K562 (cell line): ENCODE results near the gene HOXA1.

Experiments used
- ADNP ChIP-seq: fragments of 200-800 bp; sonication (Bioruptor generic); IDR thresholded peaks from 2 replicates; pipeline ENCODE4 v1.6.1; 2016; ENCODE audit warnings: missing genetic modification characterization, missing compliant biosample characterization
- ATF7 ChIP-seq: fragments of 450-650 bp; IDR thresholded peaks from 2 replicates; pipeline ENCODE4 v1.7.1; 2014; ENCODE audit warnings: mild to moderate bottlenecking, moderate library complexity
- E2F5 ChIP-seq: sonication (generic); formaldehyde crosslinking; IDR thresholded peaks from 2 replicates; pipeline ENCODE4 v1.8.0; 2022; ENCODE audit warnings: mild to moderate bottlenecking, missing genetic modification reagents
- JUN ChIP-seq, 2 experiments: sonication (generic) in 1 of 2; formaldehyde crosslinking in 1 of 2; IDR thresholded peaks; 2 replicates each; pipeline versions ENCODE4 v1.6.1 to v1.8.0; 2012 to 2022; ENCODE audit warnings: borderline replicate concordance in 2 of 2, mild to moderate bottlenecking in 2 of 2, improper control_type of control experiment in 1 of 2, low read depth in 1 of 2, low read length in 1 of 2, missing genetic modification reagents in 1 of 2
- KLF10 ChIP-seq: fragments of 250-450 bp; sonication (Bioruptor Pico); IDR thresholded peaks from 2 replicates; pipeline ENCODE4 v1.6.1; 2021; ENCODE audit warnings: matching md5 sums
- PHF8 ChIP-seq: fragments of 200-600 bp; sonication (generic); IDR thresholded peaks from 2 replicates; pipeline ENCODE4 v1.6.1; 2012; ENCODE audit warnings: mixed run types, mild to moderate bottlenecking, inconsistent platforms, low read length, moderate library complexity, borderline replicate concordance
- POLR2AphosphoS2 ChIP-seq: IDR thresholded peaks from 2 replicates; pipeline ENCODE4 v1.6.1; 2012; ENCODE audit warnings: low read length, improper control_type of control experiment
- ZBTB11 ChIP-seq, 3 experiments: fragments of 200-800 bp in 1 of 3; fragments of 250-450 bp in 1 of 3; fragments of 450-650 bp in 1 of 3; sonication (Bioruptor Pico) in 1 of 3; sonication (Bioruptor generic) in 1 of 3; formaldehyde crosslinking in 1 of 3; IDR thresholded peaks; 2 replicates each; pipeline versions ENCODE4 v1.6.1 to v1.8.0; 2016 to 2022; ENCODE audit warnings: mild to moderate bottlenecking in 2 of 3, missing genetic modification characterization in 2 of 3, missing compliant biosample characterization in 1 of 3, moderate library complexity in 1 of 3
- ZC3H8 ChIP-seq: fragments of 450-650 bp; IDR thresholded peaks from 2 replicates; pipeline ENCODE4 v1.6.1; 2017
- ZNF280B ChIP-seq: fragments of 250-450 bp; sonication (Bioruptor Pico); IDR thresholded peaks from 2 replicates; pipeline ENCODE4 v1.5.1; 2021; ENCODE audit warnings: mild to moderate bottlenecking

- no peak for TF ChIP-seq JUN (IDR thresholded peaks at IDR 0.05; ENCODE audit: borderline replicate concordance, low read depth, low read length)
- no peak for TF ChIP-seq JUN (CRISPR knock-in tag; IDR thresholded peaks at IDR 0.05; ENCODE audit: borderline replicate concordance)
- no peak for TF ChIP-seq ATF7
- TF ChIP-seq PHF8, result no peak
- no peak for TF ChIP-seq ADNP (tag)
- no peak for TF ChIP-seq ZBTB11 (CRISPR knock-in tag; IDR thresholded peaks at IDR 0.05)
- no peak for TF ChIP-seq E2F5 (CRISPR knock-in tag)
- TF ChIP-seq ZNF280B, result no peak
- TF ChIP-seq POLR2AphosphoS2, result no peak
- TF ChIP-seq ZC3H8, result no peak
- TF ChIP-seq KLF10 (CRISPR knock-in tag), result no peak
These were observed 49.5 kb upstream of the HOXA1 start for GRCh38 chr7:27145165-27145913.
